ENCODE results near the gene ACP7. TPM values are rescaled to one million over a fixed set of nuclear protein-coding genes. Genes with fewer than 3 reads are reported as not detected.
"Not testable (repeated sequence)": the region's sequence is repeated elsewhere in the genome, so short reads cannot be mapped to it uniquely, and the experiment has no call there.

The ACP7 gene
- total RNA-seq, 1 donor, result not detected

GRCh38 chr19:39057615-39058014 is 26.6 kb upstream of the ACP7 start:
- no peak overlapping the region for H3K4me3 ChIP-seq (ENCODE audit: low read depth, low read length)
- no peak for TF ChIP-seq CTCF (IDR thresholded peaks at IDR 0.05; ENCODE audit: insufficient read depth, low read depth, low read length)
- no peak for DNase-seq (ENCODE audit: low read depth)

GRCh38 chr19:39059302-39059701 is 24.9 kb upstream of the ACP7 start:
- H3K4me3 ChIP-seq (ENCODE audit: low read depth, low read length), result no peak overlapping the region
- DNase-seq (ENCODE audit: low read depth), result no peak
- no peak for TF ChIP-seq CTCF (IDR thresholded peaks at IDR 0.05; ENCODE audit: insufficient read depth, low read depth, low read length)

- no peak for DNase-seq (ENCODE audit: low read depth)
Measured at GRCh38 chr19:39060171-39060570, 24.0 kb upstream of the ACP7 start.

GRCh38 chr19:39064405-39064804 is 19.8 kb upstream of the ACP7 start:
- no peak for TF ChIP-seq CTCF (IDR thresholded peaks at IDR 0.05; ENCODE audit: insufficient read depth, low read depth, low read length)
- DNase-seq (ENCODE audit: low read depth), result no peak
- no peak overlapping the region for H3K4me3 ChIP-seq (ENCODE audit: low read depth, low read length)

More at GRCh38 chr19:39060171-39060570, 24.0 kb upstream of the ACP7 start:
- no peak for TF ChIP-seq CTCF (IDR thresholded peaks at IDR 0.05; ENCODE audit: insufficient read depth, low read depth, low read length)
- no peak overlapping the region for H3K4me3 ChIP-seq (ENCODE audit: low read depth, low read length)

GRCh38 chr19:39065928-39066327 is 18.2 kb upstream of the ACP7 start:
- H3K4me3 ChIP-seq (ENCODE audit: low read depth, low read length), result no peak overlapping the region
- no peak for DNase-seq (ENCODE audit: low read depth)
- no peak for TF ChIP-seq CTCF (IDR thresholded peaks at IDR 0.05; ENCODE audit: insufficient read depth, low read depth, low read length)

- H3K4me3 ChIP-seq (ENCODE audit: low read depth, low read length), result no peak overlapping the region
- TF ChIP-seq CTCF (IDR thresholded peaks at IDR 0.05; ENCODE audit: insufficient read depth, low read depth, low read length), result no peak
- DNase-seq (ENCODE audit: low read depth), result no peak
Measured at GRCh38 chr19:39067104-39067503, 17.1 kb upstream of the ACP7 start.

GRCh38 chr19:39068259-39068658 is 15.9 kb upstream of the ACP7 start:
- not testable (repeated sequence) for H3K4me3 ChIP-seq (ENCODE audit: low read depth, low read length); DNase-seq (ENCODE audit: low read depth)

All from fibroblast of villous mesenchyme (primary cell).